Prostate gland (tissue), 2 donors: Measurements from ENCODE around the gene ICOS. TPM values are rescaled to one million over a fixed set of nuclear protein-coding genes. Genes with fewer than 3 reads are reported as not detected.

ENCODE experiments used
- DNase-seq: peaks from one replicate; pipeline ENCODE4 v3.0.0-alpha.2; 2019; ENCODE audit warnings: low spot score
- H3K27ac ChIP-seq, 2 donors: fragments of 200-600 bp; sonication (generic); 2 replicates each; pipeline ENCODE4 v1.5.1; 2017 to 2019
- H3K27me3 ChIP-seq: fragments of 200-600 bp; sonication (generic); replicated peaks from 2 replicates; pipeline ENCODE4 v1.5.1; 2019; ENCODE audit not compliant: insufficient read depth
- H3K36me3 ChIP-seq, 2 donors: fragments of 200-600 bp; sonication (generic); 1 replicate in 1 of 2; 2 replicates in 1 of 2; pipeline versions ENCODE4 v1.5.1 to v1.8.1; 2017 to 2019
- H3K4me1 ChIP-seq: fragments of 200-600 bp; sonication (generic); replicated peaks from 2 replicates; pipeline ENCODE4 v1.5.1; 2019
- H3K4me3 ChIP-seq, 2 donors: fragments of 200-600 bp; sonication (generic); 2 replicates each; pipeline ENCODE4 v1.5.1; 2017 to 2019
- H3K9me3 ChIP-seq: fragments of 200-600 bp; sonication (generic); 2 replicates; pipeline ENCODE4 v1.5.1; 2017
- CTCF ChIP-seq, 4 experiments: fragments of 200-600 bp in 2 of 4; fragments of 450-650 bp in 2 of 4; sonication (generic) in 2 of 4; IDR thresholded peaks; 1 replicate in 3 of 4; 2 replicates in 1 of 4; pipeline ENCODE4 v1.5.1; 2016 to 2019; ENCODE audit warnings: antibody characterized with exemption in 4 of 4, mild to moderate bottlenecking in 2 of 4, moderate library complexity in 2 of 4
- POLR2A ChIP-seq: fragments of 450-650 bp; IDR thresholded peaks from one replicate; pipeline ENCODE4 v1.6.1; 2016; ENCODE audit warnings: antibody characterized with exemption, mild to moderate bottlenecking
- POLR2AphosphoS5 ChIP-seq: sonication (generic); formaldehyde crosslinking; IDR thresholded peaks from one replicate; pipeline ENCODE4 v1.6.1; 2017; ENCODE audit warnings: antibody characterized with exemption
- WGBS: methylation state at CpG from one replicate; pipeline ENCODE4 v1.1.5; 2018; 5-methylcytosine and 5-hydroxymethylcytosine counted together
- intact Hi-C: fragments of 100-400 bp; cut with DNase I; formaldehyde crosslinking; loops from one replicate; pipeline ENCODE4 v1.14.2; 2022
- total RNA-seq, 2 donors: library from RNA; depleted of rRNA; stranded (reverse); fragments of >200 nt; gene quantifications; one replicate each; pipeline ENCODE4 v1.1.0, GENCODE V29; 2016

Gene ICOS
- total RNA-seq, 2 donors from 2014 or later = 0.09 TPM; not detected in 1

DNA sequence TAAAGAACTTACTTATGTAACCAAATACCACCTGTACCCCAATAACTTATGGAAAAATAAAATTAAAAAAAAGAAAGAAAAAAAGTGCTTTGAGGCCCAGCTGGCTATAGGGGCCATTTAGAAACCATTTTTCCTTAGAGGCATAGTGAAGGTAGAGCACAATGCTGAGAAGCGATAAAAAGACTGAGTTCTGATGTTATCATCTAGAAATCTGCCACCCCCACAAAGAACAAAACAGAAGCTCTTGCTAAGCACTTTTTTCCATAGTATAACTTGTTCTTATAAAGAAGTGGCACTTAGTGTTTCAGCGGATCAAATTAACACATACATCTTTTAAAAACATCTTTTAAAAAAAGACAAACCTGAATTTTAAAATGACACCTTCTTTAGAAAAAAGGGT is 51.4 kb downstream of the ICOS start:
- Histone ChIP-seq H3K4me1 (no peaks in the 10 kb centered on the region), H3K4me3 (no peak overlapping the region), H3K27ac (no peak overlapping the region), H3K36me3 (no peaks in the 10 kb centered on the region), H3K9me3 (no peaks in the 10 kb centered on the region), H3K27me3 (no peaks in the 10 kb centered on the region)
- WGBS = 73% methylated on average over 2 of the region's 2 CpGs
- intact Hi-C loops = no loop called here
- no peak for DNase-seq
- no peak for TF ChIP-seq CTCF (IDR thresholded peaks at IDR 0.05)
- no peak for TF ChIP-seq POLR2A
- no peak for TF ChIP-seq POLR2AphosphoS5

DNA sequence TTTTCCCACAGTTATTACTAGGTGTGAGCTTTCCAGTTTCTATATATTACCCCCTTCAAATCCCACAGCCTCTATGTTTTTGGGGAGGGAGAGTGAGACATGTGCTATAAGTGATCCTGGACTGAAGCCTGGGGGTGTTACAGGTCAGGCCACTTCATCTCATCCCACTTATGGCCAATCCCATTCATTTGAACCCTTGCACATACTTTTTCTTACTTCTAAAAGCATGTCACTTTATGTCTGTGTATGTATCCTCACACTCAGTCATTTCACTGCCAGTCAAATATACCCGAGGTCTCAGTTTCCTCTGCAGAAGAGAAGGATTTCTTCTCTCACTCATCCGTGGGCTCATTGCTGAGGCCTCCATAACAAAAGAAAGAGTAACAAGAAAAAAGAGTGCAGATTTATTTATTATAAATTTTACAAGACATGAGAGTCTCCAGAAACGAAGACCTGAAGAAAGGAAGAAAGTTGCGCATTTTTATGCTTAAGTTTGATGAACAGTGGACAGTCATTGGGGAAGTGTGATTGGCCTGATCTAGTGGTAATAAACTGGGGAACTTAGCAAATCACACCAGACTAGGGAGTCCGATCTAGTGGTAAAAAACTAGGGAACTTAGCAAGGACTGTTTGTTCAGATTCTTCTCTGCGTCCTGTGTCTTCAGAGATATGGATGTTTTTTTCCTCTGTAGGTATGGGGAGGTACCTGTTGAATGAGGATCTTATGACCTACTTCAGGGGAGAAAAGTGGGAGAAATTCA is 52.1 kb downstream of the ICOS start:
- Histone ChIP-seq H3K27me3 (no peaks in the 10 kb centered on the region), H3K27ac (no peak overlapping the region), H3K4me3 (no peak overlapping the region), H3K4me1 (no peaks in the 10 kb centered on the region), H3K9me3 (no peaks in the 10 kb centered on the region), H3K36me3 (no peaks in the 10 kb centered on the region)
- DNase-seq = no peak
- TF ChIP-seq POLR2A = no peak
- no peak for TF ChIP-seq POLR2AphosphoS5
- no peak for TF ChIP-seq CTCF (IDR thresholded peaks at IDR 0.05)
- intact Hi-C loops = no loop called here
- WGBS = 79% methylated on average over 6 of the region's 6 CpGs

- H3K27me3 ChIP-seq = no peaks in the 10 kb centered on the region
- DNase-seq = no peak
- H3K4me1 ChIP-seq = no peaks in the 10 kb centered on the region
- TF ChIP-seq POLR2AphosphoS5 (no peak), POLR2A (no peak), CTCF (IDR thresholded peaks at IDR 0.05) (no peak)
- intact Hi-C loops = no loop called here
- WGBS = 88% methylated on average over 2 of the region's 2 CpGs
- H3K27ac ChIP-seq = no peak overlapping the region
- H3K4me3 ChIP-seq = no peak overlapping the region
- H3K36me3 ChIP-seq = no peaks in the 10 kb centered on the region
- no peaks in the 10 kb centered on the region for H3K9me3 ChIP-seq
Measured at GRCh38 chr2:203989521-203989920, 53.0 kb downstream of the ICOS start.

DNA sequence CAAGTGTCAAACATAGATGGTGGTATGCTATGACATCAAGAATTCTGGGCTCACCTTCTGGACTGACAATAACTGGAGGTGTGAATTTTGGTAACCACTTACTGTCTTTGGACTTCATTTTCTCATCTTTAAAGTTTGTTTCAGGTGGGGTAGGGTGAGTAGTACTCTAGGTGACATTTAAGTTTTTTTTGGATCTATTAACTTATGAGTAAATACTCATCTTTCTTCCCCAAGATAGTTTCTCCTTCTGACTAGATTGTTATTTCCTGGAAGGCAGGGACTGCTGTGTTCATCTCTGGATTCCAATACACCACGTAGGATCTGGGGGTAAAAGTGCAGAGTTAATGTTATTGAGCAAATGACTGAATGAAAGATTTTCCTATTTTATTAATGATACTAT is 55.9 kb downstream of the ICOS start:
- no peaks in the 10 kb centered on the region for H3K27me3 ChIP-seq
- H3K27ac ChIP-seq = no peak overlapping the region
- no peaks in the 10 kb centered on the region for H3K36me3 ChIP-seq
- H3K4me3 ChIP-seq = no peak overlapping the region
- DNase-seq = no peak
- 76% methylated on average over 1 of the region's 1 CpG for WGBS
- H3K4me1 ChIP-seq = no peaks in the 10 kb centered on the region
- H3K9me3 ChIP-seq = no peaks in the 10 kb centered on the region
- no peak for TF ChIP-seq POLR2AphosphoS5
- no peak for TF ChIP-seq POLR2A
- no peak for TF ChIP-seq CTCF (IDR thresholded peaks at IDR 0.05)
- intact Hi-C loops = no loop called here

GRCh38 chr2:203993011-203993410 is 56.4 kb downstream of the ICOS start:
- H3K4me1 ChIP-seq = no peaks in the 10 kb centered on the region
- no peak for TF ChIP-seq POLR2AphosphoS5
- TF ChIP-seq CTCF (IDR thresholded peaks at IDR 0.05) = no peak
- TF ChIP-seq POLR2A = no peak
- intact Hi-C loops = no loop called here
- H3K27me3 ChIP-seq = no peaks in the 10 kb centered on the region
- WGBS = 90% methylated on average over 4 of the region's 4 CpGs
- H3K36me3 ChIP-seq = no peaks in the 10 kb centered on the region
- no peaks in the 10 kb centered on the region for H3K9me3 ChIP-seq
- no peak overlapping the region for H3K27ac ChIP-seq
- no peak overlapping the region for H3K4me3 ChIP-seq
- DNase-seq = no peak
